ENCODE measurements around the gene CHCHD2. TPM values are rescaled to one million over a fixed set of nuclear protein-coding genes. Genes with fewer than 3 reads are reported as not detected.
A peak's percentile ranks its signal among the peaks of the same experiment; 100 is the strongest.
"Not testable (repeated sequence)": the region's sequence is repeated elsewhere in the genome, so short reads cannot be mapped to it uniquely, and the experiment has no call there.

Gene CHCHD2, protein sequence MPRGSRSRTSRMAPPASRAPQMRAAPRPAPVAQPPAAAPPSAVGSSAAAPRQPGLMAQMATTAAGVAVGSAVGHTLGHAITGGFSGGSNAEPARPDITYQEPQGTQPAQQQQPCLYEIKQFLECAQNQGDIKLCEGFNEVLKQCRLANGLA
- total RNA-seq, result 100 to 1,000 TPM; 430 to 503 TPM
- long read RNA-seq, transcript CHCHD2-201 (4 exons, 901 nt), result major isoform, 41 of 45 reads
- long read RNA-seq, partial matches to known transcripts, result 1 of 45 reads
- long read RNA-seq, other reads (novel, unspliced or antisense), result 3 of 45 reads

DNA sequence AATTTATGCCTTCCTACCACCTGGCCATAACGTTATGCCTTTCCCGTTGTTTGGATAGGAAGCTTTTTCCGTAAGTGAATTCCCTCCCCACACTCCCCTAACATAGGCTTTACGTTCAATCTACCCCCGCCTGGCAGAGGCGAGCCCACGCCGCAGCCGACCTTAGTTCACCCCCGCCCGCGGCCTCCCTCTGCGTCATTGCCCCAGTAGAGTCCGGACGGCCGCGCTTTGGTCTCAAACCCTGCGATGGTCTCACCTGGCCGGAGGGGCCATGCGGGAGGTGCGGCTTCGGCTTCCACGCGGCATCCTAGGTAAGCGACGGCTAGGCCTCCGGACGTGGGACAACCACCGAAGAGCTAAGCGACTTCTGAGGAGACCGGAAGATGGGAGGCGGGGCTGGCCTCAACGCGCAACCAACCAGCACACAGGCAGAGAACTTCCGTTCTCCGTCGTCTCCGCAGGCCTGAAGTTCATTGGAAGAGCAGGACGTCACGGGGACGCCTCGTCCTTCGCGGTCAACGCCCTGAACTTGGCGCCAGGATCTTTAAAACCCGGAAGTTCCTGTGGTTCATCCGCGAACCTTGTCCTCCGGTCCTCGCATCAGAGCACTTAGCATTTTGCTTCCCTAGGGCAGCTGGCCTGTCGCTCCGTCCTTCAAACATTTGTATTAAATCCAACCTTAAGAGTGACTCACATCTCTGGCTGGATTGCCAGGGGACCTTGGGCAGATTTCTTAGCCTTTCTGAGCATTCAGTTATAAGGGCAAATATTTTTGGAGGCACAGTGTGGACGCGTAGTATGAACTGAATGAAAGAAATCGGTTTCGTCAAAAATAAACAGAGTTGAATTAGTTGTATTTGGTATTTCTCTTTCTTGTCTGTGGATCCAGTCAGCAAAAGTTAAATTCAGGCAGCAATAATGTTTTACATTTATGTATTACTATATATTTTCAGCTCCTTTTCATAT is at the start of gene CHCHD2:
CHCHD2 (minus strand) TSS at position 369 of the 966 bp plus-strand sequence; CDS start at position 306, 63 bp downstream.
- DNase-seq (peak; percentile 99), ATAC-seq (peak; percentile 100)
- intact Hi-C loops (cut with DNase I), result loop anchor here in 1 of 2 donors (10.0 kb wide), 1 partner anchor 62 kb away; no protein-coding TSS in a partner anchor

DNA sequence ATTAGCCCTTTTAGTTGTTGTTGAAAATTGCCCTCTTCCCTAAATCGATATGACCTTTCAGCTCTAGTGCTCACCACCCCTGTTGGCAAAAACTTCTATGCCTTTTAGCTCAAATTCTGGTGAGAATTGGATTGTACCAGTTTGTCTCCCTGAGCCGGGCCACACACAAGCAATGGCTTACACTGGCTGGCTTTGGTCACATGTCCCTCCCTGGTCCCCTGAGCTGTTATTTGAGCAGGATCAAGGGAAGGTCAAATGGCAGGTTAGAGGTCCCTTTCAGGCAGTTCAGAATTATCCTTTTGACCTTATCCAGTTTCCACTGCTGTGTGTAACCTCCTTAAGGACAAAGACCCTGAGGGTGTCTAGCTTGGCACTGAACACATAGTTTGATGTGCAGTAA is 24.8 kb upstream of the CHCHD2 start:
- intact Hi-C loops (cut with DNase I); ATAC-seq; DNase-seq: not testable (repeated sequence)

DNA sequence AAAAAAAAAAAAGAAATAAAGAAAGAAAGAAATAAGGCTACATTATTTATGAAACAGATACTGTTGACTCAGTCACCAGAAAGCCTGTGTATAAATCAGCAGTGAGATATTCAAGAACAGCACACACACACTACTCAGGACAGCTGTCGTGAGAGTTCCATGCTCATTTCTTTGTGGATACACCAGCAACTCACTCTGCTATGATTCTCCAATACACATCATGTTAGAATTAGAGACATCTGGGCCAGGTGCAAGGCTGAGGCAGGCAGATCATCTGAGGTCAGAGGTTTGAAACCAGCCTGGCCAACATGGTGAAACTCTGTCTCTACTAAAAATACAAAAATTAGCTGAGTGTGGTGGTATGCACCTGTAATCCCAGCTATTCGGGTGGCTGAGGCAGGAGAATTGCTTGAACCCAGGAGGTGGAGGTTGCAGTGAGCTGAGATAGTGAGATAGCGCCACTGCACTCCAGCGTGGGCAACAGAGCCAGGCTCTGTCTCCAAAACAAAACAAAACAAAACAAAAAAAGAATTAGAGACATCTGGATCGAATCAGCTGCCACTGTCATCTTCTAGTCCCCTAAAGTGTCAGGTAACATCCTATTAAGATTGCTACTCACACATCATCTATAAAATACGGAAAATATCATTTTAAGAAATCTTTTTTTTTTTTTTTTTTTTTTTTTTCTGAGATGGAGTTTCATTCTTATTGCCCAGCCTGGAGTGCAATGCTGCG is 21.1 kb upstream of the CHCHD2 start:
- ATAC-seq (no peak), DNase-seq (no peak)
- intact Hi-C loops (cut with DNase I), result no loop called here

DNA sequence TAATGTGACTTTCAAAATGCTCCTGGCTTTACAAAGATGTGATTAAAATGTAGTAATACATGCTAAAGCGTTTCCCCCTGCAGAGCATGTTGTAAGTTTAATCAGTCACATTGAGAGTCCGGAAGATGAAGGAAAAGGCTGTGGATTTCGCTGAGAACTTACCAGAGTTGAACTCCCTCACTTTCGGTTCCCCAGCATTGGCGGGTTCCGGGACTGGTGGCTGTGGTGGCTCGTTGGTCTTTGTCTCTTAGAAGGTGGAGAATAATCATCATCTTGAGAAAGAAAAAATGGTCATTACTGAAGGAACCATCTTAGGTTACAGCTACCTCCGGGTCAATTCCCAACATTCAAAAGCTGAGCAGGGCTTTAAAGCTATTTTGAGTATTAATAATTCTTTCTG is 19.6 kb upstream of the CHCHD2 start:
- intact Hi-C loops (cut with DNase I), result no loop called here

DNA sequence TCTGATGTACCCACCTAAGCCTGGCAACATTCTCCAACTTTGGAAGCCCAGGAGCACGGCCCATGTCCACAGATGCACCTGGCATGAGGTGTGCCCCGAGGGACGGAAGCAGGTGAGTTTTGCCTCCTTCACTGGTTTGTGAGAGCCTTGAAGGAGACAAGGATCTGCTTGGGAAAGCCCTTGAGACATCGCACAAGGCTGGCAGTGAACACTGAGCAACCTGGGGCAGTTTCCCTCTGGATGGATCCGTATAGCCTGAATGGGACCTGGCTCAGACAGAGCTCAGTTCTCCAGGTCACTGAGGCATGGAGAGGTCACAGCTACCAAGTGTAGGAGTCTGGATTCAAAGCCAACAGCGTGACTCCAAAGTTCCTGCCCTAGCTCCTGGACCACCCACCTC is 18.7 kb upstream of the CHCHD2 start:
- ATAC-seq (no peak), DNase-seq (no peak)
- intact Hi-C loops (cut with DNase I), result no loop called here

More for the DNA sequence above, 19.6 kb upstream of the CHCHD2 start:
- DNase-seq, result no peak
- no peak for ATAC-seq

DNA sequence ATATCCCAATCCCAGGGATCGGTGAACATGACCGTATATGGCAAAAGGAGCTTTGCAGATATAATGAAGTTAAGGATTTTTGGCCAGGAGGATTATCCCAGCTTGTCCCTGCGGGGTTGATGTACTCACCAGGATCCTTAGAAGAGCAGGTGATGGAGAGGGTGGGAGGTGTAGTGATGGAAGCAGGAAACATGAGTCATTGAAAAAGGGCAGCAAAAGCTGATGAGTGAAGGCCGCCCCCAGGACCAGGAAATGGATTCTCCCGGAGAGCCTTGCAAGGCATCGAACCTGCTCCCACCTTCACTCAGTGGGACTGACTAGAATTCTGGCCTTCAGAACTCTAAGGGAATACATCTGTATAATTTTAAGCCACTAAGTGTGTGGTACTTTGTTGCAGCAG is 15.2 kb upstream of the CHCHD2 start:
- DNase-seq, result no peak
- ATAC-seq, result no peak
- intact Hi-C loops (cut with DNase I), result no loop called here

DNA sequence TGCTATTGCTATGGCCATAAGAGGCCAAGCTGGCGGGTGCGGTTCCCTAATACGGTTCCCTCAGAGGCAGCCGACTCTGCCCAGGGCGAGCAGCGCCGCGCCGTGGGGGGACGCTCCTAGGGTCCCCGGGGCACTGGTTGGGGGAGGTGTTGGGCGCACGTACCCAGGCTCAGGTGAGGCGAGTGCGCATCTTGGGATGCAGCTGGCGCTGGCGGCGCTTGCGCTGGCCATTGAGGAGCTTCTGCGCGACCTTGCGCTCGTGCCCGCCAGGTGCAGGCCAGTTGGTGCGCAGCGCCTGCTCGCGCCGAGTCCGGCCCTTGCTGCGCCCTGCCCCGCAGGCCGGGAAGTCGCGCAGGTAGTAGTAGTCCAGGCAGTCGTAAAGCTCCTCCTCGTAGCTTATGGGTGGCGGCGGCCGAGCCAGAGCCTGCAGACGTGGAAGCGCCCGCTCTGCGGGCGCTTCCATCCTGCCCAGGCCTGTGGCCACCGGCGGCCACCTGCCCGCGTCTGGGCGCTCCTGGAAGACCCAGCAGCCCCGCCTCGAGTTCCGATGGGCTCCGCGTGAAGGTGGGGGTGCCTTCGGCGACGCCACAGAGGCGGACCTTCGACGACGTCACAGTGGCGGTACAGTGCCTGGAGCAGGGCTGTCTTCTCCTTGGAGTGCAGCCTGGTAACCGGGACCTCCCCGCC is 9.7 kb upstream of the CHCHD2 start, which contains the start of gene NUPR2:
NUPR2 (minus strand) TSS at position 566 of the 687 bp plus-strand sequence; CDS start at position 463, 103 bp downstream.
- no peak for DNase-seq
- ATAC-seq, result no peak
- intact Hi-C loops (cut with DNase I), result no loop called here

DNA sequence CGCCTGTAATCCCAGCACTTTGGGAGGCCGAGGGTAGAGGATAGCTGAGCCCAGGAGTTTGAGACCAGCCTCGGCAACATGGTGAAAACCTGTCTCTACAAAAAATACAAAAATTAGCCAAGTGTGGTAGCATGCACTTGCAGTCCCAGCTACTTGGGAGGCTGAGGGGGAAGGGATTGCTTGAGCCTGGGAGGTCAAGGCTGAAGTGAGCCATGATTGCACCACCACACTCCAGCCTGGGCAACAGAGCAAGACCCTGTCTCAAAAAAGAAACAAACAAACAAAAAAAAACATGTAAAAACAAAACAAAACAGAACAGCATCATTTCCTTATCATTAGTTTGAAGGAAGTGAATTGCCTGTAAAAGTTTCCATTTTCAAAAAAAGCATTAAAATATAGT is 6.0 kb upstream of the CHCHD2 start:
- DNase-seq; intact Hi-C loops (cut with DNase I); ATAC-seq: not testable (repeated sequence)

DNA sequence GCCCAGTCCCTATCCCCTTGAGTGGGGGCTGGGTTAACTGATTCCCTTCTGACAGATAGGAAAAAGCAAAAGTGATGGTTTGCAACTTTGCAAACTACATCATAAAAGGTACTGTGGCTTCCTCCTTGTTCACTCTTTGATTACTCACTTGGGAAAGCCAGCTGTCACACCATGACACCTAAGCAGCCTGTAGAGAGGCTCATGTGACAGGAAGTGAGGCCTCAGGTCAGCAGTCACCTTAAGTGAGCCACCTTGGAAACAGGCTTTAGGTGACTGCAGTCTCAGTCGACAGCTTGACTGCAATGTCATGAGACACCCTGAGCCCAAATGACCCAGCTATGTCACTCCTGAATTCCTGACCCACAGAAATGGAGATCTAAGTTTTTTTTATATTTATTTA is 4.3 kb upstream of the CHCHD2 start:
- ATAC-seq (no peak), DNase-seq (no peak)
- intact Hi-C loops (cut with DNase I), result no loop called here

DNA sequence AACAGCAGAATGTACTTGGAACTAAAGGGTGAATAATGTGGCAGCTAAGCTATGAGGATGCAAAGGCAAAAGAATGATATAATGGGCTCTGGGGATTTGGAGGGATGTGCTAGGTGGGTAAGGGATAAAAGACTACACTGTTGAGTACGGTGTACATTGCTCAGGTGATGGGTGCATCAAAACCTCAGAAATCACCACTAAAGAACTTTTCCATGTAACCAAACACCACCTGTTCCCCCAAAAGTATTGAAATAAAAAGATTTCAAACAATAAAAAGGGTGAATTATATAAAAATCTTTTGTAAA is 1.6 kb upstream of the CHCHD2 start:
- ATAC-seq (no peak), DNase-seq (no peak)
- intact Hi-C loops (cut with DNase I), result loop anchor here in 1 of 2 donors (10.0 kb wide), 1 partner anchor 63 kb away; no protein-coding TSS in a partner anchor

DNA sequence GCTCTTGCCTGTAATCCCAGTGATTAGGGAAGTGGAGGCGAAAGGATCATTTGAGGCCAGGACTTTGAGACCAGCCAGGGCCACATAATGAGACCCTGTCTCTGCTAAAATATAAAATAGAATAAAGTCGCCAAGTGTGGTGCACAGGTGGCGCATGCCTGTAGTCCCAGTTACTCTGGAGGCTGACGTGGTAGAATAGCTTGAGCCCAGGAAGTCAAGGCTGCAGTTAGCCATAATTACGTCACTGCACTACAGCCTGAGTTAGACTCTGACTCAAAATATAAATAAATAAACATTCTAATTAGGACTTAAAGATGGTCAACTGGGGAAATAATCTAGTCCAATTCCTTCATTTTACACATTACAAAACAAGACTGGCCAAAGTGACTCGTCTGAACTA is 768 bp downstream of the CHCHD2 start:
- intact Hi-C loops (cut with DNase I), result loop anchor here in 1 of 2 donors (10.0 kb wide), 1 partner anchor 61 kb away; no protein-coding TSS in a partner anchor
- peak in 1 of 2 donors; percentile 59 for ATAC-seq

DNA sequence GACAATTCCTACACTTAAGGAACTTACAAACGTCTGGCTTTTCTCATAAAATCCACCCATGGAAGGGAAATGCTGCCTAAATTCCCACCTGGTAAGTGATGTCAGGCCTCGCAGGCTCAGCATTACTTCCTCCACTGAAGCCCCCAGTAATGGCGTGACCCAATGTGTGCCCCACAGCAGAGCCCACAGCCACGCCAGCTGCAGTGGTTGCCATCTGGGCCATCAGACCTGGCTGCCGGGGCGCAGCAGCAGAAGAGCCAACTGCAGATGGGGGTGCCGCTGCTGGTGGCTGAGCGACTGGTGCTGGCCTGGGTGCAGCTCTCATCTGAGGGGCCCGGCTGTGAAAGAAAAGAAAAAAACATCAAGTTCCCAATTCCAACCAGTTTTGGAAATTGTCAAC is 2.1 kb downstream of the CHCHD2 start:
- intact Hi-C loops (cut with DNase I), result loop anchor here in 1 of 2 donors (10.0 kb wide), 1 partner anchor 59 kb away; no protein-coding TSS in a partner anchor
- DNase-seq, ATAC-seq: not testable (repeated sequence)

More for the DNA sequence above, 768 bp downstream of the CHCHD2 start:
- DNase-seq, result no peak

DNA sequence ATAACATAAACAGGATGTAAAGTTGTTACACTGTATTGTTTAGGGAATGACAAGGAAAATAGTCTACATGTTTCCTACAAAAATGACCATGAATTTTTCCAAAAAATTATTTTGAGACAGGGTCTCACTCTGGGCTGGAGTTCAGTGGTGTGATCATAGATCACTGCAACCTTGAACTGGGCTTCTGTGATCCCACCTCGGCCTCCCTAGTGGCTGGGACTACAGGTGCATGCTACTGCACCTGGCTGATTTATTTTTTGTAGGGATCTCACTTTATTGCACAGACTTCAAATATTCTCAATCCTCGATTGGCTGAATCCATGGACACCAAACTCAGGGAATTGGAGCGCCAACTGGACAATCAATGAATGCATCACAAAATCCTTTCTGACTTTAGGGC is 6.6 kb downstream of the CHCHD2 start:
- no peak for DNase-seq
- ATAC-seq, result no peak
- intact Hi-C loops (cut with DNase I), result loop anchor here in 1 of 2 donors (10.0 kb wide), 1 partner anchor 55 kb away; no protein-coding TSS in a partner anchor

DNA sequence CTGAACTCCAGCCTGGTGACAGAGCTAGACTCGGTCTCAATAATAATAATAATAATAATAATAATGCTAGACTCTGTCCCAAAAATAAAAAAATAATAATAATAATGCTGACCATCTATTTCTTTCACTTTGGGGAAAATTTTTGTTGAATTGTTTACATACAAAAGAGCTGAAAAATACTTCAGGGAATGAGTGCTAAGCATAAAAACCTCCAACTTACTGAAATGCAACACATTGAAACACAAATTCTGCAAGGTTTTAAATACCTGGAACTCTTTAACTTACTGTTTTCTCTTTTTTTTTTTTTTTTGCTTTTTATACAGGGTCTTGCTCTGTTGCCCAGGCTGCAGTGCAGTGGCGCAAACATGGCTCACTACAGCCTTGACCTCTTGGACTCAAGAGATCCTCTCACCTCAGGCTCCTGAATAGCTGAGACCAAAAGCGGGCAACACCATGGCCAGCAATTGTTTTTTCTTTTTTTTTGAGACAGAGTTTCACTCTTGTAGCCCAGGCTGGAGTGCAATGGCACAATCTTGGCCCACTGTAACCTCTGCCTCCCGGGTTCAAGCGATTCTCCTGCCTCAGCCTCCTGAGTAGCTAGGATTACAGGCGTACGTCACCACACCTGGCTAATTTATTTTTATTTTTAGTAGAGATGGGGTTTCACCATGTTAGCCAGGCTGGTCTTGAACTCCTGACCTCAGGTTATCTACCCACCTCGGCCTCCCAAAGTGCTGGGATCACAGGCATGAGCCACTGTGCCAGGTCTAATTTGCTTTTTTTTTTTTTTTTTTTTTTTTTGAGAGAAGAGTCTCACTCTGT is 7.9 kb downstream of the CHCHD2 start:
- DNase-seq; intact Hi-C loops (cut with DNase I); ATAC-seq: not testable (repeated sequence)

DNA sequence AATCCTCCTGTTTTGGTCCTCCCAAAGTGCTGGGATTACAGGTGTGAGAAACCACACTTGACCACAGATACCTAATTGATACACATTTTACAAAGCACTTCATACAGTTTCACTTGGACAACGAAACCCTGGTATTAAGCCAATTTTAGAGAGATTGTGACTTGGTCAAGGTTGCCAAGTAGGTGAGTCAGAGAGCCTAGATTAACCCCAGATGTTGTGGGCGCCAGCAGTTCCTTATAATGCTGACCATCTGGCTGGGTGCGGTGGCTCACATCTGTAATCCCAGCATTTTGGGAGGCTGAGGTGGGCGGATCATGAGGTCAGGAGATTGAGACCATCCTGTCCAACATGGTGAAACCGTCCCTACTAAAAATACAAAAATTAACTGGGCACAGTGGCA is 8.6 kb downstream of the CHCHD2 start:
- intact Hi-C loops (cut with DNase I), result no loop called here
- peak in 1 of 2 donors; percentile 70 for ATAC-seq
- peak; percentile 52 for DNase-seq

DNA sequence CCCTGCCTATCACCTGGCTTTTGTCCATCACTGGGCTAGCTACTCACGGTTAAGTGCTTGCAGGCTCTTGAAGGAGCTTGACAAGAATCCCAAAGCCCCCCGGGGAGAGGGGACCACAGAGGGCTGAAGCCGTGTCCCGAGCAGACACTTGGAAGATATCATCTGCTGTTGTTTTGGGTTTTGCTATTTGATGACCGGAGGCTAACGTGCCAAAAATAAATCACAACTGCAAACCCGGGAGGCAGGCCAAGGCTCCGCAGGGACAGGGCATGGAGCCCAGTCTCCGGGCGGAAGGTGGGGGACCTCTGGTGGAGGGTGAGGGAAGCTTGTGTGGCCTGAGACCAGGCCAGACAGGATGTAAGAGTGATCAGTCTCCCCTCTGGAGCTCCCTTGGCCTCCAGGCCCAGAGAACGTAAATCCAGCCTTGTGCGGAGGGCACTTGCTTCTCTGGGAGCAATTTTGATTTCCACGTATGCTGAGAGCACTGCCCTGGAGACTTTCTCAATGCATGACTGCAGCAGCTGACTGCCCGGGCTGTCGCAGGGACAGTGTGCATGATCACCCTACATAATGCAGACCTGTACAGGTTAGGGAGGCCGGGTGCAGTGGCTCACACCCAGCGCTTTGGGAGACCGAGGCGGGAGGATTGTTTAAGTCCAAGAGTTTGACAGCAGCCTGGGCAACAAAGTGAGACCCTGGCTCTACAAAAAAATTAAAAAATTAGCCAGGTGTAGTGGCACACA is 13.3 kb downstream of the CHCHD2 start, which contains the start of gene PHKG1:
PHKG1 (minus strand) TSS at position 164 of the 743 bp plus-strand sequence. CDS start 4,011 bp downstream, outside the sequence.
- intact Hi-C loops (cut with DNase I), result no loop called here
- peak; percentile 91 for ATAC-seq
- peak; percentile 83 for DNase-seq

DNA sequence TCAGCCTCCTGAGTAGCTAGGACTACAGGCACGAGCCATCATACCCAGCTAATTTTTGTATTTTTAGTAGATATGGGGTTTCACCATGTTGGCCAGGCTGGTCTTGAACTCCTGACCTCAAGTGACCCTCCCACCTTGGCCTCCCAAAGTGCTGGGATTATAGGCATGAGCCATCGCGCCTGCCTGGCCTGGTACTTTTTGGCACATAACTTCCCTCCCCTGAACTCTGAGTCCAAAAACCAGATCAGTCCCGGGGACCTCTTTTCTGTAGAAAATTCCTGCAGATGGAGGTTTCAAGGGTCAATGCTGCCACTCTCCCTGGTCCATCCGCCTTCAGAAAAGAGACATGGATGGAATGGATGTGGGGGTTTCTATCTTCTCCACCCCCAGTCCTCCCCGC is 13.9 kb downstream of the CHCHD2 start:
- ATAC-seq, result peak; percentile 6 to 19

More for the DNA sequence above, 13.9 kb downstream of the CHCHD2 start:
- intact Hi-C loops (cut with DNase I); DNase-seq: not testable (repeated sequence)

All from left cardiac atrium (tissue), 4 donors.